ENCODE measurements around the gene B9D1.
"Not testable (repeated sequence)": the region's sequence is repeated elsewhere in the genome, so short reads cannot be mapped to it uniquely, and the experiment has no call there.

Gene B9D1

GRCh38 chr17:19359151-19359550 is 3.4 kb downstream of the B9D1 start:
- DNase-seq (ENCODE audit: low read depth in 2 of 2): no peak

GRCh38 chr17:19357761-19358160 is 4.8 kb downstream of the B9D1 start:
- no peak for DNase-seq (ENCODE audit: low read depth in 2 of 2)

- no peak for DNase-seq (ENCODE audit: low read depth in 2 of 2)
Observed at GRCh38 chr17:19357351-19357750, 5.2 kb downstream of the B9D1 start.

GRCh38 chr17:19354748-19355147 is 7.8 kb downstream of the B9D1 start:
- DNase-seq (ENCODE audit: low read depth in 2 of 2): no peak

- DNase-seq (ENCODE audit: low read depth in 2 of 2): not testable (repeated sequence)
Observed at GRCh38 chr17:19353401-19353800, 9.1 kb downstream of the B9D1 start.

- no peak for DNase-seq (ENCODE audit: low read depth in 2 of 2)
Observed at GRCh38 chr17:19348806-19349205, 13.7 kb downstream of the B9D1 start.

- no peak for DNase-seq (ENCODE audit: low read depth in 2 of 2)
Observed at GRCh38 chr17:19348081-19348650, 14.4 kb downstream of the B9D1 start.

GRCh38 chr17:19347323-19348080 is 15.0 kb downstream of the B9D1 start:
- DNase-seq (ENCODE audit: low read depth in 2 of 2): no peak

GRCh38 chr17:19346351-19347255 is 15.9 kb downstream of the B9D1 start:
- DNase-seq (ENCODE audit: low read depth in 2 of 2): no peak

- no peak for DNase-seq (ENCODE audit: low read depth in 2 of 2)
Observed at GRCh38 chr17:19345486-19346350, 16.8 kb downstream of the B9D1 start.

- no peak for DNase-seq (ENCODE audit: low read depth in 2 of 2)
Observed at GRCh38 chr17:19345067-19345460, 17.5 kb downstream of the B9D1 start.

GRCh38 chr17:19344311-19345066 is 18.0 kb downstream of the B9D1 start:
- no peak for DNase-seq (ENCODE audit: low read depth in 2 of 2)

GRCh38 chr17:19343671-19344151 is 18.8 kb downstream of the B9D1 start:
- no peak for DNase-seq (ENCODE audit: low read depth in 2 of 2)

- no peak for DNase-seq (ENCODE audit: low read depth in 2 of 2)
Observed at GRCh38 chr17:19343256-19343630, 19.3 kb downstream of the B9D1 start.

GRCh38 chr17:19342611-19343255 is 19.8 kb downstream of the B9D1 start:
- DNase-seq (ENCODE audit: low read depth in 2 of 2): no peak

GRCh38 chr17:19341641-19342610 is 20.6 kb downstream of the B9D1 start:
- DNase-seq (ENCODE audit: low read depth in 2 of 2): no peak

- DNase-seq (ENCODE audit: low read depth in 2 of 2): no peak
Observed at GRCh38 chr17:19341211-19341631, 21.3 kb downstream of the B9D1 start.

- DNase-seq (ENCODE audit: low read depth in 2 of 2): no peak
Observed at GRCh38 chr17:19339341-19339815, 23.1 kb downstream of the B9D1 start.
